GM20431 (cell line): ENCODE data around the gene HLA-DPB1.
"Not testable (repeated sequence)": the region's sequence is repeated elsewhere in the genome, so short reads cannot be mapped to it uniquely, and the experiment has no call there.

Experiments
- in situ Hi-C: fragments of 300-500 bp; cut with MseI, MboI; formaldehyde crosslinking; loops from one replicate; pipeline ENCODE4 v1.15.0; 2020; ENCODE audit warnings: low sequenced_read_pairs; ENCODE audit not compliant: unreplicated experiment

HLA-DPB1 gene

GRCh38 chr6:33075568-33076405, at the start of gene HLA-DPB1:
Gene HLA-DPB1 (plus strand): TSS chr6:33075990. CDS start chr6:33076042, 52 bp downstream.
- in situ Hi-C loops = no loop called here

- in situ Hi-C loops = no loop called here
These were observed 47.5 kb upstream of the HLA-DPB1 start for GRCh38 chr6:33028220-33028849.

DNA sequence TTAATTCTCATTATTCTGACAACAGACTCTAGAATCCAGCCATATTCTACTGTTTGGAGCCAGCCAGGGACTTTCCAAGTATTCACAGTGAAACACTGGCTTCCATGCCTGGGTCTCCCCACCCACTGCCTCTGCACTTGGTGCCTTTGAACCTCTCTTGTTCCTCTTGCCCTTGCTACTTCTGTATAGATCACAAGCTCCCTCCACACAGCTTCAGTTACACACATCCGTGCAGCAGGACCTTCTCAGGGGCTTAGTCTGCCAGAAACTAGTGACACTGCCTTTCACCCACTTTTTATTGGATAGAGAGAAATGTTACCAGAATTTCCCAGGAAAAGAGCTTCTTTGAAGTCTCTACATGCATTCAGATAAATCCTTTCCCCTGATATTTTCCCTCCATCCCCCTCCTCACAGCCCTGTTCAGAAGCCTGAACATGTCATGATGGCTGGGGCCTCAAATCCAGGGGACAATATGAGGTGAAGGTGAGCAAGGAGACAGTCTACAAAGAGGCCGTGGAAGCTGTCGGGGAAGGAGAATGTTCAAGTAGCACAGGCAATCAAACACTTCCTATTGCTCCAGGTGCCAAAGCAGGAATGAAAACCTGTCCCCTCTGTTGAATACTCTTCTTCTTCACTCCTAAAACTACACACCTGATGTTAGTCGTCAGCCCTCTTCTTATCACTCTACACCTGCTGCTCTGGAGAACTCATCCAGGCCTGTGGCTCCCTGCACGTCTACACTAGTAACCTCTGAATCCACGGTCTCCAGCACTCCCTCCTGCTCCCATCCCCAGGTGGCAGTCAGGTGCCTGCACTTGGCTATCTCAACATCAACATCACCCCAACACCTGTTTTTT, 46.2 kb upstream of the HLA-DPB1 start:
- in situ Hi-C loops = no loop called here

GRCh38 chr6:33030245-33030644, 45.5 kb upstream of the HLA-DPB1 start:
- in situ Hi-C loops = no loop called here

- in situ Hi-C loops = no loop called here
These were observed 41.2 kb upstream of the HLA-DPB1 start for GRCh38 chr6:33034554-33034953.

- in situ Hi-C loops = no loop called here
These were observed 39.3 kb upstream of the HLA-DPB1 start for GRCh38 chr6:33036535-33036934.

DNA sequence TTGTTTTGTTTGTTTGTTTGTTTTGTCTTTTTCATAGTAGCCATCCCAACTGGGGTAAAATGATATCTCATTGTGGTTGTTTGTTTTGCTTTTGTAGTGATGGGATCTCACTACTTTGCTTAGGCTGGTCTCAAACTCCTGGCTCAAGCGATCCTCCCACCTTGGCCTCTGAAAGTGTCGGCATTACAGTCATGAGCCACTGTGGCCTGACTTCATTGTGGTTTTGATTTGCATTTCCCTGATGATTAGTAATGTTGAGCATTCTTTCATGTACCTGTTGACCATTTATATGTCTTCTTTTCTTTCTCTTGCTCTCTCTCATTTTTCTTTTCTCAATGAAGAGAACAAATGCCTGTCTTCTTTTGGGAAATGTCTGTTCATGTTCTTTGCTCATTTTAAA, 35.6 kb upstream of the HLA-DPB1 start:
- in situ Hi-C loops = no loop called here

- in situ Hi-C loops = no loop called here
These were observed 26.3 kb upstream of the HLA-DPB1 start for GRCh38 chr6:33049323-33050013.

DNA sequence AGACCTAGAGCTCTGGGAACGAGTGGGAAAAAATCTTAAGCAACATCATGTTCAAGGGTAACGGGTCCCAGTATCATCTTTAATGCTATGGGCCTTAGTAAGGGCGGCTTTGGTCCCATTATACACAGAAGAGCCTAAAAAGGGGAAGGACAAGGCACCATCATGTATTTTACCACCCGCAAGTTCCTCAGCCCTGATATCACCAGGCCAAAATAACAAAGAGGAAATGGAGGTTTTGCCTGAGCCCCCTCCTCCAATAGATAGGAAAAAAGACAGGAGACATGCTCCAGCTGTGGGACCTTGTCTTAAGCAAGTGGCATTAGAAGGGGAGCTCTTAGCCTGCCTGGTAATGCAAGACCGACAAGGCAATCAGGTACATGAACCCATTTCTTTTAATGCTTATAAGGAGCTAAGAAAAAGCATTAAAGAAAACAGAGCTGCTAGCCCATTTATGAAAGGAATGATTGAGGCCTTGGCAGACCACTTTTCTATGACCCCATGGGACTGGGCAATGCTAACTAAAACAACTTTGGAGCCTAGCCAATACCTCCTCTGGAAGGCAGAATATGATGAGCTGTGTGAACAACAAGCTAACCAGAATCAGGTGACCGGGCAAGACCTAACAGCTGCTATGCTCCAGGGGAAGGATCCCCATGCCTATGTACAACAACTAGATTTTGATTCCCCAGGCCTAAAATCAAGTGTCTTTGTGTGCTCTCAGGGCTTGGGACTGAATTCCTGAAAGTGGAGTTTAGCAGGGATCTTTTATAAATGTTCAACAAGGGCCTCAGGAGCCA, 25.6 kb upstream of the HLA-DPB1 start:
- in situ Hi-C loops = no loop called here

DNA sequence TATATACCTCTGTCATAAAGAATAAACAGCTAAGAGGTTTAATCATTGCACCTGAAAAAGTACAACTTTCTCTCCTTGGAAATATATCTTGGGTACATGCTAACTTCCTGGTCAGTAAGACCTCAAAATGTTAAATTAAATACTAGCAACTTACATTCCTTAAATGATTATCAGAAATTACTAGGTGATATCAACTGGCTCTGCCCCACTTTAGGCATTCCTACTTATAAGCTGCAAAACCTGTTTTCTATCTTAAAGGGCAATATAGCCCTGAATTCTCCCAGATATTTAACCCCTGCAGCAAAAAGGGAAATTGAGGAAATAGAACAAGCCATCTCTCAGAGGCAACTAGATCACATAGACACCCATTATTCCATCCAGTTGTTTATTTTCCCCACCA, 23.2 kb upstream of the HLA-DPB1 start:
- in situ Hi-C loops = no loop called here

DNA sequence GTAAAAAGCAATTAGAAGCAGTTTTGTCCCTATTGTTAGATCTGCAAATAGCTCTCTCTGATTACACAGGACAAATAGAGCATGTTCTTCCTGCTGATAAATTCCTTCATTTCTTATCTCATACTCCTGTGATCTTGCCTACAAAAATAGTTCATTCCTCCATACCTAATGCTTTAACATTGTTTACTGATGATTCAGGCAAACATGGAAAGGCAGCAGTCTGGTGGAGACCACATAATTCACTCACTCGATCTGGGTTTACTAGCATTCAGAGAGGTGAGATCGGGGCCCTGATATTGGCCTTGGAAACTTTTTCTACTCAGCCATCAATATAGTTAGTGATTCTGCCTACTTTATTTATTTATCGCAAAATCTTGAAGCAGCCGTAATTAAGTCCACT, 22.6 kb upstream of the HLA-DPB1 start:
- in situ Hi-C loops = no loop called here

DNA sequence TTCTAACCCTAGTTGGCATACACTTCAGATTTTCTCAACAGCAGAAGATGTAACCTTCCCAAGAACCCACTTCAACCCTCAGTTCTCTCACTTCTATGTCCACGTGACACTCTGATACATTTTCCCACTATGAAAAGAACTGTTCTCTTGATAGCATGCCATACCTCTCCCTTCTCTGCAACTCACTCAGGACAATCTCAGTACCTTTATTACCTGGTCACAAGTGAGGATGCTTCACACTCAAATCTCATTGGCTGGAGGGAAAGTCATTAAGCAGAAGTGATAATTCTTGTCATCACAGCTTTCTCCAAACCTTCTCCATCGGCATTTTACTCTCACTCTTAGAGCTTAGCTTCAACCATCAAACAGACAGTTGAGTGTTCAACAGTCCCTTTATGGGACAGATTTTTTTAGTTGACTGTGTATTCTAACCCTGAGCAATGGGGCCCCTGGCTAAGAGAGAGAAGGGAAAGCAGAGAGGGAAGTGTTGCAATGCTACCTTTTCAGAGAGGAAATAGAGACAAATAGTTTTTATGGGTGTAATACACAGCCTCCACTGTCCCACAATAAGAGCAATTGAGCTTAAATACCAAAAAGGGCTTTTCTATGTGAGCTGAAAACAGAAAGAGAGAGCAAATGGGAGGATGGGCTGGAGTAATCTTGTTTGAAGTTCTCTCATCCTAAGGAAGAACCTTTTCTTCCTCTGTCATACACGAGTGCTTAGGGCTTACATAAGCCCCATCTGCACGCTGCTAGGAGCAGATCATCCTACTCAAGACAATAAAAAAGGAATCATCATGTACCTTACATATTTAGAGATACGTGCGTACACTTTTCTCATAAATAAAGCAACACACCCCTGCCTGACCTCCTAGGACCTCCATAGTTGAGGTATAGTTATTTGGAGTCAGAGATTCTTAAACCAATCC, 18.3 kb upstream of the HLA-DPB1 start:
- in situ Hi-C loops = no loop called here

GRCh38 chr6:33061987-33062386, 13.8 kb upstream of the HLA-DPB1 start:
- in situ Hi-C loops = no loop called here

- in situ Hi-C loops = not testable (repeated sequence)
These were observed 12.4 kb upstream of the HLA-DPB1 start for GRCh38 chr6:33063435-33063834.

DNA sequence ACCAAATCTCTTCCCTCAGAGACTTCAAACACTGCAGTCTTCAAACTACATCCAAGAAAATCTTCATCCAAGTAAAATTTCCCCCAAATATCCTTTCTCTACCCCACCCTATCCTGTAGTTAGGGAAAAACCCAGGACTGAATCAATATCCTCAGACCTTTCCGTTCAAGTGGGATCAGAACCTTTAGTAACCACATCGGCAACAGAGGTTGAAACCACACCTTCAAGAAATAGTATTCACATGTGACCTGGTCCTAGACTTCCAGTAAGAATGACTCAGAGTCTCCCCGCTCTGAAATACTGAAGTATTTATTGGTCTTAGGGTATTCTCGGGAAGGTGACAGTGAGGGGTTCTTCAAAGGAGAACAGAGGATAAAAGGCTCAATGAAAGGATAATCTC, 11.1 kb upstream of the HLA-DPB1 start:
- in situ Hi-C loops = no loop called here

DNA sequence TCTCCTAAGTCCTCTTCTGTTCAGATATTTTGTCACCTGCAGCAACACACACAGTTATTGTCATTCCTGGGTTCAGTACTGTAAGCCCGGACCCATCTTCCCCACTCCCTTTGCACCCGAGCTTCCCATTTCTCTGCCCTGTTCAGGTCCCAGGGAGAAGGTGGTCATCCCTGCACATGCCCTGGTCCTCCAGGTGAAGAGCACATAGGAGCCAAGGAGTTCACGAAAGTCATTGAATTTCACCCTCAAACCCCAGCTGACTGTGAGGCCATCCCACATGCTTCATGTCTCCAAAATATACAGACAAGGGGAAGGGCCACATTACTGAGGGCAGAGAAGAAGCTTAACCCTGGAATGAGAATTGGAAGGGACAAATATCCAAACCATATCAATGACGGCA, 10.5 kb upstream of the HLA-DPB1 start:
- in situ Hi-C loops = no loop called here

DNA sequence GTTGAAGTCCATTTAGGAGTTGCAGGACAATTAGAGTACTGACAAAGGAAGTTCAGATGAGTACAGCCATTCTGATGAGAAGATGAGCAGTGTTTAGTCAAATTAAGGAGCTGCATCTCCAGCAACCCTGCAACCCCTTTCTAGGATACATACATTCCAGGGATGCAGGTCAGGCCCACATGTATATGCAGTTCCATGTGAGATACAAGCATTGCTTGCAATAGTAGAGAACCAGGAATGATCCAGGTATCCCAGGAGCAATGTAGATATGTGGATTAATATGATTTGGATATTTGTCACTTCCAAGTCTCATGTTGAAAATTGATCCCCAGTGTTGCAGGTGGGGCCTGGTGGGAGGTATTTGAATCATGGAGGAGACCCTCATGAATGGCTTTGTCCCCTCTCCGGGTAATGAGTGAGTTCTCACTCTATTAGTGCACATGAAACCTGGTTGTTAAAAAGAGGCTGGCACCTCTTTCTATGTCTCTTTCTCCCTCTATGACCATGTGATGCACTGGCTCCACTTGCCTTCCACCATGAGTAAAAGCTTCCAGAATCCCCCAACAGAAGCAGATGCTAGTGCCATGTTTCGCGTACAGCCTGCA, 8.8 kb upstream of the HLA-DPB1 start:
- in situ Hi-C loops = no loop called here
